Vagina (tissue), 2 donors: ENCODE results near the gene TAT.

Experiments used
- POLR2A ChIP-seq, 2 donors: fragments of 450-650 bp; IDR thresholded peaks; one replicate each; pipeline ENCODE4 v1.6.1; 2017; ENCODE audit warnings: antibody characterized with exemption in 2 of 2, mild to moderate bottlenecking in 2 of 2, moderate library complexity in 2 of 2
- POLR2AphosphoS5 ChIP-seq, 2 donors: sonication (generic); formaldehyde crosslinking; IDR thresholded peaks; one replicate each; pipeline ENCODE4 v1.9.0; 2017; ENCODE audit warnings: antibody characterized with exemption in 2 of 2, mild to moderate bottlenecking in 2 of 2, low read depth in 1 of 2; ENCODE audit not compliant: insufficient read depth in 1 of 2
- TF ChIP-seq, protein P1 (sequence below), 3 experiments: fragments of 450-650 bp in 2 of 3; fragments of 200-600 bp in 1 of 3; sonication (generic) in 1 of 3; IDR thresholded peaks; one replicate each; pipeline ENCODE4 v1.5.1; 2017 to 2019; ENCODE audit warnings: antibody characterized with exemption in 3 of 3, mild to moderate bottlenecking in 2 of 3, moderate library complexity in 2 of 3

DNA sequence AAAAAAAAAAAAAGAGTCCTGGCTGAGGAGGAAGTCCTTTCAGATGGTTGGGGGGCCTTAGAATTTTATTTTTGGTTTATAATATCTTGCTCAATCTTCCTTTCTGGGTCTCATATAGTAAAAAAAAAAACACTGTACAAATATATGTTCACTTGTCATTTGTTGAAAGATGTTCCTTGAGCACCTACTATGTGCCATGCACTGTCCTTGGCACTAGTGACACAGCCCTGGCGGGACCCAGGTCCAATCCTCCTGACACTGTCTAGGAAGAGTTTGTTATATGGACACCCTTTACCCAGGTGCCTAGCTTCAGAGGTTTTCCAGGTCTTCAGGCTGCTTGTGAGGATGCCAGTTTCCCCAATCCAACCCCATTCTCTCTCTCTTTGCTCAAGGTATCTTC, 48.6 kb downstream of the TAT start:
- TF ChIP-seq, protein P1, sequence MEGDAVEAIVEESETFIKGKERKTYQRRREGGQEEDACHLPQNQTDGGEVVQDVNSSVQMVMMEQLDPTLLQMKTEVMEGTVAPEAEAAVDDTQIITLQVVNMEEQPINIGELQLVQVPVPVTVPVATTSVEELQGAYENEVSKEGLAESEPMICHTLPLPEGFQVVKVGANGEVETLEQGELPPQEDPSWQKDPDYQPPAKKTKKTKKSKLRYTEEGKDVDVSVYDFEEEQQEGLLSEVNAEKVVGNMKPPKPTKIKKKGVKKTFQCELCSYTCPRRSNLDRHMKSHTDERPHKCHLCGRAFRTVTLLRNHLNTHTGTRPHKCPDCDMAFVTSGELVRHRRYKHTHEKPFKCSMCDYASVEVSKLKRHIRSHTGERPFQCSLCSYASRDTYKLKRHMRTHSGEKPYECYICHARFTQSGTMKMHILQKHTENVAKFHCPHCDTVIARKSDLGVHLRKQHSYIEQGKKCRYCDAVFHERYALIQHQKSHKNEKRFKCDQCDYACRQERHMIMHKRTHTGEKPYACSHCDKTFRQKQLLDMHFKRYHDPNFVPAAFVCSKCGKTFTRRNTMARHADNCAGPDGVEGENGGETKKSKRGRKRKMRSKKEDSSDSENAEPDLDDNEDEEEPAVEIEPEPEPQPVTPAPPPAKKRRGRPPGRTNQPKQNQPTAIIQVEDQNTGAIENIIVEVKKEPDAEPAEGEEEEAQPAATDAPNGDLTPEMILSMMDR (IDR thresholded peaks at IDR 0.05) = no peak
- no peak for TF ChIP-seq POLR2A (IDR thresholded peaks at IDR 0.05)
- no peak for TF ChIP-seq POLR2AphosphoS5 (IDR thresholded peaks at IDR 0.05; ENCODE audit: insufficient read depth in 1 of 2, low read depth in 1 of 2)
